Measurements from ENCODE around the gene SEC63. TPM values are rescaled to one million over a fixed set of nuclear protein-coding genes. Genes with fewer than 3 reads are reported as not detected.
A peak's percentile ranks its signal among the peaks of the same experiment; 100 is the strongest.

SEC63 gene
- total RNA-seq, 2 experiments from 2014 or later = 90.6 to 95.9 TPM

GRCh38 chr6:107843400-107843799 lies 114.6 kb downstream of the SEC63 start:
- H3K36me3 Mint-ChIP-seq = no peaks in the 10 kb centered on the region
- H3K4me1 Mint-ChIP-seq (ENCODE audit: low read depth) = peaks cover 26% of the 10 kb centered on the region
- CTCF ChIA-PET = interaction anchor here (1.7 kb wide), 1 partner anchor 113 kb away, joined by 8 read pairs; no protein-coding TSS in a partner anchor
- POLR2A ChIA-PET = interaction anchor here (1.3 kb wide), 1 partner anchor 10 kb away, joined by 4 read pairs; no protein-coding TSS in a partner anchor
- DNase-seq = peak; percentile 63
- intact Hi-C loops (cut with micrococcal nuclease) = no loop called here
- no peaks in the 10 kb centered on the region for H3K27me3 Mint-ChIP-seq
- peak overlapping the region; percentile 3 for H3K27ac Mint-ChIP-seq
- H3K4me3 Mint-ChIP-seq = no peak overlapping the region
- no peaks in the 10 kb centered on the region for H3K9me3 Mint-ChIP-seq

GRCh38 chr6:107841275-107841670 lies 116.7 kb downstream of the SEC63 start:
- Mint-ChIP-seq H3K27ac (no peak overlapping the region), H3K36me3 (no peaks in the 10 kb centered on the region), H3K4me1 (ENCODE audit: low read depth) (peaks cover 16% of the 10 kb centered on the region), H3K27me3 (no peaks in the 10 kb centered on the region), H3K4me3 (no peak overlapping the region), H3K9me3 (no peaks in the 10 kb centered on the region)
- CTCF ChIA-PET = interaction anchor here (0.8 to 1.0 kb wide), 2 partner anchors 9 to 10 kb away, joined by 3 to 4 read pairs; no protein-coding TSS in a partner anchor
- intact Hi-C loops (cut with micrococcal nuclease) = no loop called here
- no peak for DNase-seq
- POLR2A ChIA-PET = no interaction called here

GRCh38 chr6:107840636-107841274 lies 117.3 kb downstream of the SEC63 start:
- no peaks in the 10 kb centered on the region for H3K9me3 Mint-ChIP-seq
- POLR2A ChIA-PET = no interaction called here
- H3K36me3 Mint-ChIP-seq = no peaks in the 10 kb centered on the region
- CTCF ChIA-PET = interaction anchor here (1.0 to 1.3 kb wide), 2 partner anchors 9 to 110 kb away, joined by 4 to 5 read pairs; no protein-coding TSS in a partner anchor
- H3K27me3 Mint-ChIP-seq = no peaks in the 10 kb centered on the region
- no peak for DNase-seq
- peaks cover 16% of the 10 kb centered on the region for H3K4me1 Mint-ChIP-seq (ENCODE audit: low read depth)
- H3K4me3 Mint-ChIP-seq = no peak overlapping the region
- intact Hi-C loops (cut with micrococcal nuclease) = no loop called here
- H3K27ac Mint-ChIP-seq = no peak overlapping the region

GRCh38 chr6:107833136-107833535 lies 124.9 kb downstream of the SEC63 start:
- Mint-ChIP-seq H3K4me1 (ENCODE audit: low read depth) (peaks cover 35% of the 10 kb centered on the region), H3K9me3 (no peaks in the 10 kb centered on the region), H3K27ac (no peak overlapping the region), H3K27me3 (no peaks in the 10 kb centered on the region), H3K36me3 (no peaks in the 10 kb centered on the region), H3K4me3 (no peak overlapping the region)
- intact Hi-C loops (cut with micrococcal nuclease) = no loop called here
- ChIA-PET POLR2A (interaction anchor here (1.1 to 1.3 kb wide), 2 partner anchors 10 to 15 kb away, joined by 3 to 4 read pairs; no protein-coding TSS in a partner anchor), CTCF (interaction anchor here (4.2 kb wide), 1 partner anchor 14 kb away, joined by 26 read pairs; no protein-coding TSS in a partner anchor)
- DNase-seq = no peak

- intact Hi-C loops (cut with micrococcal nuclease) = no loop called here
- peaks cover 38% of the 10 kb centered on the region for H3K4me1 Mint-ChIP-seq (ENCODE audit: low read depth)
- POLR2A ChIA-PET = interaction anchor here (1.1 to 1.3 kb wide), 2 partner anchors 11 to 15 kb away, joined by 3 to 4 read pairs; no protein-coding TSS in a partner anchor
- H3K9me3 Mint-ChIP-seq = no peaks in the 10 kb centered on the region
- CTCF ChIA-PET = interaction anchor here (0.8 to 4.2 kb wide), 3 partner anchors 9 to 75 kb away, joined by 3 to 26 read pairs (median 4); no protein-coding TSS in a partner anchor
- H3K4me3 Mint-ChIP-seq = no peak overlapping the region
- H3K27ac Mint-ChIP-seq = no peak overlapping the region
- no peak for DNase-seq
- no peaks in the 10 kb centered on the region for H3K27me3 Mint-ChIP-seq
- no peaks in the 10 kb centered on the region for H3K36me3 Mint-ChIP-seq
These were observed 125.6 kb downstream of the SEC63 start for GRCh38 chr6:107832151-107833056.

- DNase-seq = no peak
- H3K36me3 Mint-ChIP-seq = no peaks in the 10 kb centered on the region
- intact Hi-C loops (cut with micrococcal nuclease) = no loop called here
- POLR2A ChIA-PET = no interaction called here
- no peaks in the 10 kb centered on the region for H3K27me3 Mint-ChIP-seq
- H3K27ac Mint-ChIP-seq = no peak overlapping the region
- peaks cover 38% of the 10 kb centered on the region for H3K4me1 Mint-ChIP-seq (ENCODE audit: low read depth)
- H3K9me3 Mint-ChIP-seq = no peaks in the 10 kb centered on the region
- H3K4me3 Mint-ChIP-seq = no peak overlapping the region
- CTCF ChIA-PET = interaction anchor here (4.2 kb wide), 1 partner anchor 17 kb away, joined by 26 read pairs; no protein-coding TSS in a partner anchor
These were observed 127.9 kb downstream of the SEC63 start for GRCh38 chr6:107830060-107830459.

GRCh38 chr6:107827541-107827940 lies 130.5 kb downstream of the SEC63 start:
- POLR2A ChIA-PET = no interaction called here
- CTCF ChIA-PET = interaction anchor here (1.1 to 3.6 kb wide), 3 partner anchors 20 to 99 kb away, joined by 3 to 24 read pairs (median 3); no protein-coding TSS in a partner anchor
- no peaks in the 10 kb centered on the region for H3K9me3 Mint-ChIP-seq
- intact Hi-C loops (cut with micrococcal nuclease) = loop anchor here (10.0 kb wide), 1 partner anchor 1557 kb away; the partner anchor contains the start of gene CD164
- H3K4me1 Mint-ChIP-seq (ENCODE audit: low read depth) = peaks cover 45% of the 10 kb centered on the region
- DNase-seq = peak; percentile 55
- no peaks in the 10 kb centered on the region for H3K36me3 Mint-ChIP-seq
- H3K27me3 Mint-ChIP-seq = no peaks in the 10 kb centered on the region
- no peak overlapping the region for H3K27ac Mint-ChIP-seq
- H3K4me3 Mint-ChIP-seq = no peak overlapping the region

GRCh38 chr6:107823047-107823557 lies 134.9 kb downstream of the SEC63 start:
- POLR2A ChIA-PET = interaction anchor here (0.6 to 1.7 kb wide), 8 partner anchors 9 to 96 kb away, joined by 3 to 7 read pairs (median 4); no protein-coding TSS in a partner anchor
- no peaks in the 10 kb centered on the region for H3K27me3 Mint-ChIP-seq

GRCh38 chr6:107822176-107823046 lies 135.6 kb downstream of the SEC63 start:
- Mint-ChIP-seq H3K27me3 (no peaks in the 10 kb centered on the region), H3K4me3 (peak overlapping the region; percentile 82), H3K27ac (peak overlapping the region; percentile 95), H3K36me3 (no peaks in the 10 kb centered on the region), H3K9me3 (no peaks in the 10 kb centered on the region), H3K4me1 (ENCODE audit: low read depth) (peaks cover 68% of the 10 kb centered on the region)
- ChIA-PET CTCF (interaction anchor here (0.6 to 4.4 kb wide), 6 partner anchors 16 to 1301 kb away, joined by 3 to 55 read pairs (median 3); no protein-coding TSS in a partner anchor), POLR2A (interaction anchor here (0.6 to 1.6 kb wide), 5 partner anchors 11 to 95 kb away, joined by 3 to 7 read pairs (median 4); no protein-coding TSS in a partner anchor)
- intact Hi-C loops (cut with micrococcal nuclease) = loop anchor here (1.0 to 10.0 kb wide), 8 partner anchors 18 to 1562 kb away; partner anchors contain the start of gene CD164
- DNase-seq = peak; percentile 70

More at GRCh38 chr6:107823047-107823557, 134.9 kb downstream of the SEC63 start:
- H3K36me3 Mint-ChIP-seq = no peaks in the 10 kb centered on the region
- H3K4me3 Mint-ChIP-seq = peak overlapping the region; percentile 82
- CTCF ChIA-PET = interaction anchor here (0.6 to 4.4 kb wide), 9 partner anchors 16 to 1302 kb away, joined by 3 to 55 read pairs (median 5); no protein-coding TSS in a partner anchor
- H3K27ac Mint-ChIP-seq = peak overlapping the region; percentile 95
- peak; percentile 76 for DNase-seq
- intact Hi-C loops (cut with micrococcal nuclease) = loop anchor here (2.0 to 10.0 kb wide), 7 partner anchors 18 to 1562 kb away; partner anchors contain the start of gene CD164
- H3K9me3 Mint-ChIP-seq = no peaks in the 10 kb centered on the region
- peaks cover 64% of the 10 kb centered on the region for H3K4me1 Mint-ChIP-seq (ENCODE audit: low read depth)

GRCh38 chr6:107821591-107821990 lies 136.4 kb downstream of the SEC63 start:
- Mint-ChIP-seq H3K4me3 (peak overlapping the region; percentile 82), H3K36me3 (no peaks in the 10 kb centered on the region), H3K4me1 (ENCODE audit: low read depth) (peaks cover 76% of the 10 kb centered on the region), H3K27ac (peak overlapping the region; percentile 95), H3K9me3 (no peaks in the 10 kb centered on the region), H3K27me3 (no peaks in the 10 kb centered on the region)
- POLR2A ChIA-PET = interaction anchor here (1.2 kb wide), 1 partner anchor 94 kb away, joined by 4 read pairs; no protein-coding TSS in a partner anchor
- intact Hi-C loops (cut with micrococcal nuclease) = loop anchor here (5.0 to 10.0 kb wide), 2 partner anchors 1309 to 1563 kb away; partner anchors contain the start of gene CD164
- CTCF ChIA-PET = interaction anchor here (0.7 to 4.4 kb wide), 4 partner anchors 26 to 94 kb away, joined by 3 to 55 read pairs (median 10); no protein-coding TSS in a partner anchor
- DNase-seq = no peak
